H1 (cell line): ENCODE data around the gene ULK1. TPM values are rescaled to one million over a fixed set of nuclear protein-coding genes. Genes with fewer than 3 reads are reported as not detected.

Source experiments
- ASH2L ChIP-seq: fragments of 200-600, 300-600 bp; sonication (generic); IDR thresholded peaks from one replicate; pipeline ENCODE4 v1.7.1; 2017; ENCODE audit warnings: low read length
- BACH1 ChIP-seq: IDR thresholded peaks from 2 replicates; pipeline ENCODE4 v1.6.1; 2012; ENCODE audit warnings: low read length, improper control_type of control experiment
- BCL11A ChIP-seq, 2 experiments: IDR thresholded peaks; one replicate each; pipeline ENCODE4 v1.6.1; 2011; ENCODE audit warnings: low read depth in 2 of 2, low read length in 2 of 2, mild to moderate bottlenecking in 2 of 2
- CBX8 ChIP-seq: fragments of 300-800, 300-1000 bp; sonication (generic); IDR thresholded peaks from 2 replicates; pipeline ENCODE4 v1.7.1; 2016; ENCODE audit warnings: low read depth, low read length, borderline replicate concordance
- GABPA ChIP-seq: IDR thresholded peaks from 2 replicates; pipeline ENCODE4 v1.6.1; 2011; ENCODE audit warnings: mild to moderate bottlenecking, low read length, moderate library complexity, borderline replicate concordance; ENCODE audit not compliant: insufficient read depth
- JUND ChIP-seq: IDR thresholded peaks from 2 replicates; pipeline ENCODE4 v1.6.1; 2011; ENCODE audit warnings: mild to moderate bottlenecking, improper control_type of control experiment, low read length
- KDM1A ChIP-seq: fragments of 200-600, 300-600 bp; sonication (generic); IDR thresholded peaks from 2 replicates; pipeline ENCODE4 v1.7.1; 2016; ENCODE audit warnings: mild to moderate bottlenecking, low read length, borderline replicate concordance
- KDM5A ChIP-seq: fragments of 200-600 bp; IDR thresholded peaks from 2 replicates; pipeline ENCODE4 v1.7.1; 2012; ENCODE audit warnings: mild to moderate bottlenecking, low read length, inconsistent platforms, mixed read lengths
- MAX ChIP-seq: IDR thresholded peaks from 2 replicates; pipeline ENCODE4 v1.6.1; 2012; ENCODE audit warnings: inconsistent platforms
- SP1 ChIP-seq: IDR thresholded peaks from 2 replicates; pipeline ENCODE4 v1.6.1; 2011; ENCODE audit warnings: low read depth, low read length
- SP4 ChIP-seq: IDR thresholded peaks from 2 replicates; pipeline ENCODE4 v1.6.1; 2012; ENCODE audit warnings: low read length, inconsistent platforms
- SUZ12 ChIP-seq: fragments of 200-600 bp; sonication (generic); IDR thresholded peaks from 2 replicates; pipeline ENCODE4 v1.6.1; 2012; ENCODE audit warnings: mild to moderate bottlenecking, inconsistent platforms, low read length, moderate library complexity, mixed read lengths
- TAF1 ChIP-seq: IDR thresholded peaks from 2 replicates; pipeline ENCODE4 v1.6.1; 2011; ENCODE audit warnings: mild to moderate bottlenecking, low read depth, low read length
- USF2 ChIP-seq: IDR thresholded peaks from 2 replicates; pipeline ENCODE4 v1.6.1; 2011; ENCODE audit warnings: low read length, improper control_type of control experiment
- ZNF274 ChIP-seq: IDR thresholded peaks from 2 replicates; pipeline ENCODE4 v1.7.0; 2012; ENCODE audit warnings: low read length, borderline replicate concordance; ENCODE audit errors: extremely low read depth
- polyA plus RNA-seq, 7 experiments: library from polyadenylated mRNA; depleted of rRNA in 3 of 7; stranded (reverse) in 5 of 7; unstranded in 2 of 7; fragments of >200 nt in 5 of 7; fragments of 200-250 nt in 2 of 7; gene quantifications; 1 replicate in 5 of 7; 2 replicates in 1 of 7; 4 replicates in 1 of 7; pipeline versions ENCODE4 v1.2.1 to v1.2.3, GENCODE V29; 2011 to 2013; ENCODE audit warnings: missing spikeins in 2 of 7, mixed read lengths in 2 of 7
- total RNA-seq: library from RNA; stranded (reverse); fragmentation: NEBNext Ultra II Directional; extraction: Animal tissue kit (Norgen Biotek cat#: 25700); gene quantifications from 2 replicates; pipeline ENCODE4 v1.2.1, GENCODE V29; 2021

Gene ULK1
- total and polyA plus RNA-seq, 2 of the 8 experiments (the other 6 are each of a cell fraction or from before 2014, with no cell fraction given) = 13.0 to 44.1 TPM

- TF ChIP-seq TAF1 = peak; percentile 16; the same call in 1 of the 2 replicates
- TF ChIP-seq MAX = no peak; the same call in 1 of the 2 replicates
- TF ChIP-seq ZNF274 = no peak
- TF ChIP-seq SP4 = no peak
- TF ChIP-seq KDM1A = no peak
- peak; percentile 83; the same call in 1 of the 2 replicates for TF ChIP-seq BACH1
- TF ChIP-seq BCL11A (IDR thresholded peaks at IDR 0.05; ENCODE audit: low read depth in 2 of 2, low read length in 2 of 2) = no peak
- no peak for TF ChIP-seq SUZ12
- TF ChIP-seq GABPA = no peak
- no peak for TF ChIP-seq SP1
- no peak for TF ChIP-seq USF2
- TF ChIP-seq CBX8 = no peak
- TF ChIP-seq JUND = peak; percentile 59; the same call in 1 of the 2 replicates
- no peak for TF ChIP-seq KDM5A
- TF ChIP-seq ASH2L = peak; percentile 70
These were observed 33.8 kb upstream of the ULK1 start (continued) for GRCh38 chr12:131860472-131861260.
